Lower lobe of right lung (tissue), 2 donors: ENCODE data around the gene CCNL2. TPM values are rescaled to one million over a fixed set of nuclear protein-coding genes. Genes with fewer than 3 reads are reported as not detected.

ENCODE experiments used
- ATAC-seq, 2 donors: fragments of 200-7000 bp; cut with Tn5 transposase; one replicate each; pipeline ENCODE4 v1.9.1; 2020 to 2022; ENCODE audit warnings: mild to moderate bottlenecking in 2 of 2, moderate library complexity in 2 of 2
- DNase-seq: peaks from one replicate; pipeline ENCODE4 v3.0.0-alpha.2; 2020
- H3K27ac ChIP-seq: fragments of 200-600 bp; one replicate; pipeline ENCODE4 v1.8.0; 2022
- H3K27me3 ChIP-seq: fragments of 200-600 bp; one replicate; pipeline ENCODE4 v1.8.0; 2022; ENCODE audit warnings: low read depth
- H3K36me3 ChIP-seq: fragments of 200-600 bp; one replicate; pipeline ENCODE4 v1.8.0; 2022; ENCODE audit warnings: mild to moderate bottlenecking
- H3K4me1 ChIP-seq: fragments of 200-600 bp; one replicate; pipeline ENCODE4 v1.8.0; 2022
- H3K4me3 ChIP-seq: fragments of 200-600 bp; one replicate; pipeline ENCODE4 v1.8.0; 2022; ENCODE audit warnings: mild to moderate bottlenecking
- H3K9me3 ChIP-seq: fragments of 200-600 bp; one replicate; pipeline ENCODE4 v1.8.0; 2022
- CTCF ChIP-seq: fragments of 200-600 bp; IDR thresholded peaks from one replicate; pipeline ENCODE4 v1.8.0; 2022; ENCODE audit warnings: antibody characterized with exemption, mild to moderate bottlenecking
- intact Hi-C: fragments of 100-400 bp; cut with DNase I; formaldehyde crosslinking; loops from one replicate; pipeline ENCODE4 v1.11.0; 2022
- total RNA-seq: library from RNA; stranded (reverse); fragmentation: NEBNext Ultra II Directional; extraction: Animal tissue kit (Norgen Biotek cat#: 25700); gene quantifications from one replicate; pipeline ENCODE4 v1.2.1, GENCODE V29; 2021
- donor health status: DM: no; HTN: yes; CAD: no; lungs with severe emphysema.

The CCNL2 gene
- total RNA-seq, 1 donor from 2014 or later: 165 TPM

- peaks cover 27% of the 10 kb centered on the region for H3K4me1 ChIP-seq
- H3K27ac ChIP-seq: peak overlapping the region; percentile 64
- ATAC-seq (no peak), DNase-seq (no peak)
- H3K4me3 ChIP-seq: no peak overlapping the region
- no peak for TF ChIP-seq CTCF
- H3K36me3 ChIP-seq: no peaks in the 10 kb centered on the region
- intact Hi-C loops: no loop called here
- no peaks in the 10 kb centered on the region for H3K9me3 ChIP-seq
- peaks cover 28% of the 10 kb centered on the region for H3K27me3 ChIP-seq
Observed at GRCh38 chr1:1361233-1361981, 37.7 kb downstream of the CCNL2 start.

- DNase-seq: no peak
- H3K9me3 ChIP-seq: no peaks in the 10 kb centered on the region
- no peak for TF ChIP-seq CTCF
- peaks cover 28% of the 10 kb centered on the region for H3K27me3 ChIP-seq
- H3K27ac ChIP-seq: peak overlapping the region; percentile 83
- ATAC-seq: peak; percentile 45 to 61
- intact Hi-C loops: no loop called here
- H3K36me3 ChIP-seq: no peaks in the 10 kb centered on the region
- H3K4me3 ChIP-seq: no peak overlapping the region
- H3K4me1 ChIP-seq: peaks cover 27% of the 10 kb centered on the region
Observed at GRCh38 chr1:1360506-1361169, 38.5 kb downstream of the CCNL2 start.

- H3K4me3 ChIP-seq: no peak overlapping the region
Observed at GRCh38 chr1:1359664-1360468, 39.3 kb downstream of the CCNL2 start.

GRCh38 chr1:1359308-1359663, 39.8 kb downstream of the CCNL2 start:
- DNase-seq (no peak), ATAC-seq (no peak)
- Histone ChIP-seq H3K27ac (peak overlapping the region; percentile 83), H3K27me3 (peaks cover 41% of the 10 kb centered on the region), H3K4me3 (peak overlapping the region; percentile 60), H3K4me1 (peaks cover 33% of the 10 kb centered on the region), H3K36me3 (peaks cover 5% of the 10 kb centered on the region), H3K9me3 (no peaks in the 10 kb centered on the region)
- TF ChIP-seq CTCF: no peak
- intact Hi-C loops: no loop called here

More at GRCh38 chr1:1359664-1360468, 39.3 kb downstream of the CCNL2 start:
- TF ChIP-seq CTCF: no peak
- H3K27ac ChIP-seq: peak overlapping the region; percentile 83
- peaks cover 27% of the 10 kb centered on the region for H3K4me1 ChIP-seq
- H3K9me3 ChIP-seq: no peaks in the 10 kb centered on the region
- peaks cover 35% of the 10 kb centered on the region for H3K27me3 ChIP-seq
- H3K36me3 ChIP-seq: no peaks in the 10 kb centered on the region
- no peak for DNase-seq
- ATAC-seq: no peak
- intact Hi-C loops: no loop called here

GRCh38 chr1:1358433-1359271, 40.5 kb downstream of the CCNL2 start, which contains the start of gene MXRA8:
MXRA8 (minus strand) TSS chr1:1358555; CDS start chr1:1358504, 51 bp downstream.
- H3K27ac ChIP-seq: peak within 1 kb of the TSS; percentile 83
- H3K4me1 ChIP-seq: peaks cover 39% of the 10 kb centered on the region
- TF ChIP-seq CTCF: no peak
- no peaks in the 10 kb centered on the region for H3K9me3 ChIP-seq
- H3K36me3 ChIP-seq: peaks cover 8% of the 10 kb centered on the region
- ATAC-seq (peak; percentile 53 to 61), DNase-seq (no peak)
- intact Hi-C loops: no loop called here
- H3K27me3 ChIP-seq: peaks cover 47% of the 10 kb centered on the region
- peak within 1 kb of the TSS; percentile 60 for H3K4me3 ChIP-seq
